H1 (cell line): ENCODE measurements around the gene HYAL4. TPM values are rescaled to one million over a fixed set of nuclear protein-coding genes. Genes with fewer than 3 reads are reported as not detected.

Experiments used
- CTCF ChIA-PET: fragments of 300-600 bp; sonication (Branson Sonifier 250); formaldehyde crosslinking; loops from one replicate; lab custom pipeline; 2021; ENCODE audit not compliant: partially characterized antibody; lab: Charles Lee
- POLR2A ChIA-PET: fragments of 300-600 bp; sonication (Branson Sonifier 250); formaldehyde crosslinking; loops from one replicate; lab custom pipeline; 2021; ENCODE audit warnings: inconsistent platforms; ENCODE audit not compliant: partially characterized antibody; lab: Charles Lee
- DNase-seq, 2 experiments: peaks; one replicate each; pipeline versions ENCODE4 v3.0.0 to v3.0.0-alpha.2; 2010 to 2022; ENCODE audit warnings: low spot score in 2 of 2, low read depth in 1 of 2, mixed read lengths in 1 of 2
- FAIRE-seq: peaks from 2 replicates; lab custom pipeline; 2011; peaks lifted over from hg19 to GRCh38; lab: Jason Lieb, UNC
- H2AFZ ChIP-seq: 2 replicates; pipeline ENCODE4 v1.8.1; 2012; ENCODE audit warnings: low read length, inconsistent platforms
- H2AK5ac ChIP-seq: 2 replicates; pipeline ENCODE4 v1.6.1; 2013; ENCODE audit warnings: low read depth, low read length
- H2BK120ac ChIP-seq: replicated peaks from 2 replicates; pipeline ENCODE3; 2013; ENCODE audit warnings: low read depth, low read length, inconsistent platforms
- H2BK12ac ChIP-seq: 2 replicates; pipeline ENCODE4 v1.6.1; 2013; ENCODE audit warnings: low read depth, low read length
- H2BK15ac ChIP-seq: 2 replicates; pipeline ENCODE4 v1.6.1; 2013; ENCODE audit warnings: low read length
- H2BK20ac ChIP-seq: 2 replicates; pipeline ENCODE4 v1.6.1; 2013; ENCODE audit warnings: low read length
- H2BK5ac ChIP-seq: 2 replicates; pipeline ENCODE4 v1.6.1; 2013; ENCODE audit warnings: low read depth, low read length
- H3K14ac ChIP-seq: 2 replicates; pipeline ENCODE4 v1.6.1; 2013; ENCODE audit warnings: inconsistent platforms; ENCODE audit not compliant: insufficient read length
- H3K18ac ChIP-seq: 2 replicates; pipeline ENCODE4 v1.6.1; 2013; ENCODE audit warnings: low read length; ENCODE audit errors: extremely low read depth
- H3K23ac ChIP-seq: 2 replicates; pipeline ENCODE4 v1.6.1; 2013; ENCODE audit warnings: inconsistent platforms; ENCODE audit not compliant: insufficient read length
- H3K23me2 ChIP-seq: 2 replicates; pipeline ENCODE4 v1.6.1; 2013; ENCODE audit warnings: low read depth, low read length
- H3K27ac ChIP-seq: 2 replicates; pipeline ENCODE4 v1.6.1; 2011; ENCODE audit warnings: low read depth, low read length, inconsistent platforms
- H3K27me3 ChIP-seq, 4 experiments: replicated peaks in 1 of 4; 1 replicate in 1 of 4; 2 replicates in 3 of 4; pipeline versions ENCODE4 v1.6.1 to v1.8.1; 2011 to 2013; ENCODE audit warnings: low read length in 3 of 4, mild to moderate bottlenecking in 3 of 4, inconsistent platforms in 2 of 4, mixed read lengths in 2 of 4, moderate library complexity in 1 of 4; ENCODE audit not compliant: control insufficient read depth in 3 of 4, insufficient read depth in 3 of 4; ENCODE audit errors: extremely low read depth in 1 of 4
- H3K36me3 ChIP-seq, 4 experiments: 2 replicates each; pipeline versions ENCODE4 v1.6.1 to v1.8.1; 2011 to 2013; ENCODE audit warnings: mild to moderate bottlenecking in 4 of 4, low read length in 3 of 4, moderate library complexity in 2 of 4, control low read depth in 1 of 4, inconsistent platforms in 1 of 4; ENCODE audit not compliant: insufficient read depth in 4 of 4, control insufficient read depth in 2 of 4
- H3K4ac ChIP-seq: replicated peaks from 2 replicates; pipeline ENCODE3; 2013; ENCODE audit warnings: low read length, low read depth, mixed read lengths, inconsistent platforms; ENCODE audit not compliant: insufficient read length
- H3K4me1 ChIP-seq, 4 experiments: replicated peaks in 1 of 4; 1 replicate in 1 of 4; 2 replicates in 3 of 4; pipeline versions ENCODE4 v1.6.1 to v1.8.1; 2011 to 2013; ENCODE audit warnings: low read length in 3 of 4, inconsistent platforms in 2 of 4, mixed read lengths in 1 of 4; ENCODE audit not compliant: insufficient read depth in 4 of 4, control insufficient read depth in 3 of 4
- H3K4me2 ChIP-seq, 2 experiments: 2 replicates each; pipeline versions ENCODE4 v1.6.1 to v1.8.1; 2011 to 2013; ENCODE audit warnings: low read depth in 2 of 2, low read length in 2 of 2, control low read depth in 1 of 2, inconsistent platforms in 1 of 2, mild to moderate bottlenecking in 1 of 2; ENCODE audit not compliant: insufficient read depth in 1 of 2
- H3K4me3 ChIP-seq, 4 experiments: fragments of 200-600, 300-600 bp in 1 of 4; sonication (generic), shearing (Covaris generic), sonication (Bioruptor Twin) in 1 of 4; 2 replicates each; pipeline versions ENCODE4 v1.5.1 to v1.8.1; 2011 to 2016; ENCODE audit warnings: low read length in 4 of 4, low read depth in 3 of 4, control low read depth in 2 of 4, inconsistent platforms in 2 of 4, mild to moderate bottlenecking in 2 of 4, mixed read lengths in 1 of 4, moderate library complexity in 1 of 4; ENCODE audit not compliant: insufficient read depth in 2 of 4; ENCODE audit errors: extremely low read depth in 1 of 4
- H3K56ac ChIP-seq: replicated peaks from 2 replicates; pipeline ENCODE3; 2013; ENCODE audit warnings: low read depth, mild to moderate bottlenecking, mixed read lengths, low read length, inconsistent platforms; ENCODE audit not compliant: insufficient read length
- H3K79me1 ChIP-seq: 2 replicates; pipeline ENCODE4 v1.6.1; 2013; ENCODE audit warnings: low read depth, low read length, control low read depth
- H3K79me2 ChIP-seq, 2 experiments: 2 replicates each; pipeline versions ENCODE4 v1.6.1 to v1.8.1; 2012 to 2013; ENCODE audit warnings: low read length in 2 of 2, mild to moderate bottlenecking in 2 of 2, inconsistent platforms in 1 of 2; ENCODE audit not compliant: insufficient read depth in 2 of 2, control insufficient read depth in 1 of 2
- H3K9ac ChIP-seq, 4 experiments: replicated peaks in 1 of 4; 1 replicate in 1 of 4; 2 replicates in 3 of 4; pipeline versions ENCODE4 v1.6.1 to v1.8.1; 2011 to 2013; ENCODE audit warnings: low read depth in 3 of 4, low read length in 3 of 4, control low read depth in 2 of 4, mild to moderate bottlenecking in 2 of 4, moderate library complexity in 2 of 4, inconsistent platforms in 1 of 4; ENCODE audit errors: extremely low read depth in 1 of 4
- H3K9me3 ChIP-seq, 2 experiments: 2 replicates each; pipeline versions ENCODE4 v1.6.1 to v1.8.1; 2012 to 2013; ENCODE audit warnings: mild to moderate bottlenecking in 2 of 2, moderate library complexity in 2 of 2, control low read depth in 1 of 2, inconsistent platforms in 1 of 2, low read depth in 1 of 2, low read length in 1 of 2, mixed read lengths in 1 of 2; ENCODE audit not compliant: insufficient read depth in 2 of 2
- H4K20me1 ChIP-seq, 2 experiments: replicated peaks in 1 of 2; 2 replicates each; pipeline versions ENCODE3 to v1.8.1; 2011 to 2013; ENCODE audit warnings: inconsistent platforms in 2 of 2, low read length in 2 of 2, mild to moderate bottlenecking in 1 of 2; ENCODE audit not compliant: insufficient read depth in 2 of 2, control insufficient read depth in 1 of 2
- H4K5ac ChIP-seq: 2 replicates; pipeline ENCODE4 v1.6.1; 2013; ENCODE audit warnings: low read length, low read depth, mixed read lengths, inconsistent platforms; ENCODE audit not compliant: insufficient read length
- H4K8ac ChIP-seq: 2 replicates; pipeline ENCODE4 v1.8.0; 2013; ENCODE audit warnings: mild to moderate bottlenecking, moderate library complexity, low read length, inconsistent platforms; ENCODE audit not compliant: insufficient read depth; ENCODE audit errors: extremely low read depth
- H4K91ac ChIP-seq: replicated peaks from 2 replicates; pipeline ENCODE3; 2013; ENCODE audit warnings: low read length, mixed read lengths, inconsistent platforms; ENCODE audit not compliant: insufficient read length
- WGBS, 2 experiments: shearing (Covaris generic) in 1 of 2; methylation state at CpG; one replicate each; pipeline versions ENCODE4 v1.1.6 to v1.1.7; 2013 to 2015; ENCODE audit warnings: low lambda C conversion rate in 2 of 2, mixed read lengths in 2 of 2, inconsistent platforms in 1 of 2, low coverage in 1 of 2, missing lambda C conversion rate in 1 of 2; ENCODE audit not compliant: insufficient replicate concordance in 2 of 2, insufficient coverage in 1 of 2, insufficient read length in 1 of 2; ENCODE audit errors: extremely low coverage in 1 of 2, missing lambda C conversion rate in 1 of 2; 5-methylcytosine and 5-hydroxymethylcytosine counted together
- long read RNA-seq, 2 experiments: library from RNA in 1 of 2; library from capped mRNA in 1 of 2; stranded (forward); transcript quantifications; one replicate each; pipeline ENCODE4 v2.0.0, GENCODE V29; 2021; ENCODE audit warnings: inconsistent platforms in 1 of 2
- polyA minus RNA-seq, 3 experiments: library from RNA; depleted of rRNA, polyadenylated mRNA; stranded (reverse); fragments of >200 nt; gene quantifications; 1 replicate in 2 of 3; 2 replicates in 1 of 3; pipeline ENCODE4 v1.2.3, GENCODE V29; 2011
- polyA plus RNA-seq, 7 experiments: library from polyadenylated mRNA; depleted of rRNA in 3 of 7; stranded (reverse) in 5 of 7; unstranded in 2 of 7; fragments of >200 nt in 5 of 7; fragments of 200-250 nt in 2 of 7; gene quantifications; 1 replicate in 5 of 7; 2 replicates in 1 of 7; 4 replicates in 1 of 7; pipeline versions ENCODE4 v1.2.1 to v1.2.3, GENCODE V29; 2011 to 2013; ENCODE audit warnings: missing spikeins in 2 of 7, mixed read lengths in 2 of 7
- total RNA-seq: library from RNA; stranded (reverse); fragmentation: NEBNext Ultra II Directional; extraction: Animal tissue kit (Norgen Biotek cat#: 25700); gene quantifications from 2 replicates; pipeline ENCODE4 v1.2.1, GENCODE V29; 2021

The HYAL4 gene
- total RNA-seq (not detected in 2 replicates), polyA plus RNA-seq (2011; rRNA removed) (not detected in 2 replicates), polyA minus RNA-seq (2011; rRNA and poly(A)+ RNA removed) (not detected in 2 replicates)
- polyA plus RNA-seq (2011; cell fraction: cytosol; rRNA removed) = not detected
- not detected for polyA plus RNA-seq (2011; cell fraction: nucleus; rRNA removed)
- polyA plus RNA-seq (2012, experiment 1 of 2) = not detected in 4 replicates
- polyA plus RNA-seq (2012, experiment 2 of 2) = not detected
- polyA plus RNA-seq (2013, experiment 1 of 2) = not detected
- not detected for polyA plus RNA-seq (2013, experiment 2 of 2)
- not detected for polyA minus RNA-seq (2011; cell fraction: cytosol; rRNA and poly(A)+ RNA removed)
- polyA minus RNA-seq (2011; cell fraction: nucleus; rRNA and poly(A)+ RNA removed) = not detected
- long read RNA-seq, experiment 1 = 0 reads
- long read RNA-seq, experiment 2 = 0 reads

DNA sequence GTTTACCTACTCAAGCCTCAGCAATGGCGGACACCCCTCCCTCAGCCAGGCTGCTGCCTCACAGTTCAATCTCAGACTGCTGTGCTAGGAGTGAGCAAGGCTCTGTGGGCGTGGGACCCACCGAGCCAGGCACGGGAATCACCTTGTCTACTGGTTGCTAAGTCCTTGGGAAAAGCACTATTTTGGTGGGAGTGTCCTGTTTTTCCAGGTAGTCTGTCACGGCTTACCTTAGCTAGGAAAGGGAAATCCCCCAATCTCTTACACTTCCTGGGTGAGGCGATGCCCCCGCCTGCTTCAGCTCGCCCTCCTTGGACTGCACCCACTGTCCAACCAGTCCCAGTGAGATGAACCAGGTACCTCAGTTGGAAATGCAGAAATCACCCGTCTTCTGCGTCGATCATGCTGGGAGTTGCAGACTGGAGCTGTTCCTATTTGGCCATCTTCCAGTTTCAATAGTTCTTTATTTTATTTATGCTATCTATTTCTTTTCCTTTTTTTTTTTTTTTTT lies at the start of gene HYAL4:
Gene HYAL4 (plus strand): TSS at position 458 of the 508 bp plus-strand sequence. CDS start 23,105 bp downstream, outside the sequence.
- H4K91ac ChIP-seq = no peak within 1 kb of the TSS
- H2BK15ac ChIP-seq = no peak within 1 kb of the TSS
- 0 out of 2 replicates have a peak within 1 kb of the TSS, but pooled peaks have one; percentile 70 for H2AFZ ChIP-seq
- no peak within 1 kb of the TSS for H3K27ac ChIP-seq
- no peaks in the 10 kb centered on the region for H3K9me3 ChIP-seq
- DNase-seq = no peak
- H3K4ac ChIP-seq = no peak within 1 kb of the TSS
- H4K8ac ChIP-seq = no peak within 1 kb of the TSS
- no peak within 1 kb of the TSS for H2BK120ac ChIP-seq
- no peak within 1 kb of the TSS for H3K14ac ChIP-seq
- H3K4me1 ChIP-seq = no peaks in the 10 kb centered on the region
- no peak within 1 kb of the TSS for H3K4me3 ChIP-seq
- H3K18ac ChIP-seq = no peak within 1 kb of the TSS
- no peak within 1 kb of the TSS for H4K5ac ChIP-seq
- no peak within 1 kb of the TSS for H2BK12ac ChIP-seq
- H2BK5ac ChIP-seq = no peak within 1 kb of the TSS
- H3K36me3 ChIP-seq = no peaks in the 10 kb centered on the region
- no peaks in the 10 kb centered on the region for H3K79me2 ChIP-seq
- H3K23me2 ChIP-seq = no peaks in the 10 kb centered on the region
- no peak within 1 kb of the TSS for H2BK20ac ChIP-seq
- no peaks in the 10 kb centered on the region for H3K27me3 ChIP-seq
- no peaks in the 10 kb centered on the region for H3K79me1 ChIP-seq
- no peaks in the 10 kb centered on the region for H4K20me1 ChIP-seq
- no peak within 1 kb of the TSS for H3K9ac ChIP-seq
- ChIA-PET POLR2A (no interaction called here), CTCF (interaction anchor here (0.8 to 5.8 kb wide), 4 partner anchors 8 to 47 kb away, joined by 3 to 31 read pairs (median 8); no protein-coding TSS in a partner anchor)
- H3K4me2 ChIP-seq = no peak within 1 kb of the TSS
- no peak for FAIRE-seq
- 89% methylated on average over 10 of the region's 11 CpGs; no CpG with 5 or more reads in 1 of the 2 experiments for WGBS, 2 experiments
- H2AK5ac ChIP-seq = no peak within 1 kb of the TSS
- no peak within 1 kb of the TSS for H3K56ac ChIP-seq
- no peak within 1 kb of the TSS for H3K23ac ChIP-seq
